ELF-1 (cell line): ENCODE results near the gene MYO7B.
"Not testable (repeated sequence)": the region's sequence is repeated elsewhere in the genome, so short reads cannot be mapped to it uniquely, and the experiment has no call there.

Source experiments
- DNase-seq: peaks from one replicate; pipeline ENCODE4 v3.0.0-alpha.2; 2016; ENCODE audit warnings: low read depth, low spot score

Gene MYO7B

GRCh38 chr2:127551221-127551930 is 15.9 kb downstream of the MYO7B start:
- DNase-seq, result no peak

GRCh38 chr2:127552336-127552735 is 16.9 kb downstream of the MYO7B start:
- no peak for DNase-seq

GRCh38 chr2:127552846-127553245 is 17.4 kb downstream of the MYO7B start:
- DNase-seq, result no peak

GRCh38 chr2:127558911-127559310 is 23.4 kb downstream of the MYO7B start:
- no peak for DNase-seq

- no peak for DNase-seq
Observed at GRCh38 chr2:127559454-127559853, 24.0 kb downstream of the MYO7B start.

GRCh38 chr2:127560201-127560930 is 24.9 kb downstream of the MYO7B start:
- no peak for DNase-seq

GRCh38 chr2:127560931-127561280 is 25.4 kb downstream of the MYO7B start:
- no peak for DNase-seq

- DNase-seq, result no peak
Observed at GRCh38 chr2:127561371-127561770, 25.9 kb downstream of the MYO7B start.

- DNase-seq, result no peak
Observed at GRCh38 chr2:127562936-127563335, 27.5 kb downstream of the MYO7B start.

GRCh38 chr2:127563458-127564428 is 28.3 kb downstream of the MYO7B start:
- no peak for DNase-seq

GRCh38 chr2:127564429-127565260 is 29.2 kb downstream of the MYO7B start:
- DNase-seq, result no peak

GRCh38 chr2:127565261-127566138 is 30.0 kb downstream of the MYO7B start:
- DNase-seq, result no peak

- no peak for DNase-seq
Observed at GRCh38 chr2:127566139-127566417, 30.6 kb downstream of the MYO7B start.

- DNase-seq, result no peak
Observed at GRCh38 chr2:127566576-127566975, 31.1 kb downstream of the MYO7B start.

GRCh38 chr2:127567351-127567854 is 31.9 kb downstream of the MYO7B start:
- no peak for DNase-seq

- no peak for DNase-seq
Observed at GRCh38 chr2:127568128-127568527, 32.6 kb downstream of the MYO7B start.

- no peak for DNase-seq
Observed at GRCh38 chr2:127569666-127570065, 34.2 kb downstream of the MYO7B start.

- no peak for DNase-seq
Observed at GRCh38 chr2:127570282-127571250, 35.1 kb downstream of the MYO7B start.

- not testable (repeated sequence) for DNase-seq
Observed at GRCh38 chr2:127572352-127572751, 36.9 kb downstream of the MYO7B start.
